ENCODE results near the gene NEGR1. TPM values are rescaled to one million over a fixed set of nuclear protein-coding genes. Genes with fewer than 3 reads are reported as not detected.

The NEGR1 gene
- total RNA-seq, 1 experiment from 2014 or later, result 19.2 TPM

- H3K9me3 Mint-ChIP-seq (ENCODE audit: low read depth, unreplicated experiment), result peaks cover 8% of the 10 kb centered on the region
- no peak overlapping the region for H3K27ac Mint-ChIP-seq (ENCODE audit: unreplicated experiment)
- CTCF ChIA-PET, result no interaction called here
- no peak for DNase-seq
- TF ChIP-seq CTCF (IDR thresholded peaks at IDR 0.05; ENCODE audit: unreplicated experiment), result no peak
- intact Hi-C loops (cut with micrococcal nuclease; ENCODE audit: unreplicated experiment), result no loop called here
- no peaks in the 10 kb centered on the region for H3K4me1 Mint-ChIP-seq (ENCODE audit: low read depth, unreplicated experiment)
- BruUV-seq (replicated peaks), result no TSS peak
- no peaks in the 10 kb centered on the region for H3K27me3 Mint-ChIP-seq (ENCODE audit: unreplicated experiment)
- no peak overlapping the region for H3K4me3 Mint-ChIP-seq (ENCODE audit: low read depth, unreplicated experiment)
- no peaks in the 10 kb centered on the region for H3K36me3 Mint-ChIP-seq (ENCODE audit: insufficient read depth, unreplicated experiment)
Measured at GRCh38 chr1:71618191-71618590, 664.1 kb downstream of the NEGR1 start.

GRCh38 chr1:71610476-71610875 is 671.9 kb downstream of the NEGR1 start:
- BruUV-seq (replicated peaks), result no TSS peak
- no peak overlapping the region for H3K27ac Mint-ChIP-seq (ENCODE audit: unreplicated experiment)
- no peak for DNase-seq
- intact Hi-C loops (cut with micrococcal nuclease; ENCODE audit: unreplicated experiment), result no loop called here
- no peak for TF ChIP-seq CTCF (IDR thresholded peaks at IDR 0.05; ENCODE audit: unreplicated experiment)
- H3K4me3 Mint-ChIP-seq (ENCODE audit: low read depth, unreplicated experiment), result no peak overlapping the region
- H3K27me3 Mint-ChIP-seq (ENCODE audit: unreplicated experiment), result no peaks in the 10 kb centered on the region
- no peaks in the 10 kb centered on the region for H3K4me1 Mint-ChIP-seq (ENCODE audit: low read depth, unreplicated experiment)
- H3K9me3 Mint-ChIP-seq (ENCODE audit: low read depth, unreplicated experiment), result peaks cover 15% of the 10 kb centered on the region
- CTCF ChIA-PET, result no interaction called here
- no peaks in the 10 kb centered on the region for H3K36me3 Mint-ChIP-seq (ENCODE audit: insufficient read depth, unreplicated experiment)

- intact Hi-C loops (cut with micrococcal nuclease; ENCODE audit: unreplicated experiment), result no loop called here
- BruUV-seq (replicated peaks), result no TSS peak
- TF ChIP-seq CTCF (IDR thresholded peaks at IDR 0.05; ENCODE audit: unreplicated experiment), result no peak
- no peak for DNase-seq
- CTCF ChIA-PET, result no interaction called here
- H3K4me3 Mint-ChIP-seq (ENCODE audit: low read depth, unreplicated experiment), result no peak overlapping the region
- peaks cover 3% of the 10 kb centered on the region for H3K9me3 Mint-ChIP-seq (ENCODE audit: low read depth, unreplicated experiment)
- H3K36me3 Mint-ChIP-seq (ENCODE audit: insufficient read depth, unreplicated experiment), result no peaks in the 10 kb centered on the region
- no peaks in the 10 kb centered on the region for H3K4me1 Mint-ChIP-seq (ENCODE audit: low read depth, unreplicated experiment)
- H3K27ac Mint-ChIP-seq (ENCODE audit: unreplicated experiment), result no peak overlapping the region
- no peaks in the 10 kb centered on the region for H3K27me3 Mint-ChIP-seq (ENCODE audit: unreplicated experiment)
Measured at GRCh38 chr1:71603044-71603776, 679.1 kb downstream of the NEGR1 start.

GRCh38 chr1:71600023-71600422 is 682.3 kb downstream of the NEGR1 start:
- no peak overlapping the region for H3K27ac Mint-ChIP-seq (ENCODE audit: unreplicated experiment)
- no peak for TF ChIP-seq CTCF (IDR thresholded peaks at IDR 0.05; ENCODE audit: unreplicated experiment)
- no peaks in the 10 kb centered on the region for H3K4me1 Mint-ChIP-seq (ENCODE audit: low read depth, unreplicated experiment)
- no peak for DNase-seq
- intact Hi-C loops (cut with micrococcal nuclease; ENCODE audit: unreplicated experiment), result no loop called here
- peaks cover 3% of the 10 kb centered on the region for H3K9me3 Mint-ChIP-seq (ENCODE audit: low read depth, unreplicated experiment)
- BruUV-seq (replicated peaks), result no TSS peak
- H3K27me3 Mint-ChIP-seq (ENCODE audit: unreplicated experiment), result no peaks in the 10 kb centered on the region
- no peaks in the 10 kb centered on the region for H3K36me3 Mint-ChIP-seq (ENCODE audit: insufficient read depth, unreplicated experiment)
- H3K4me3 Mint-ChIP-seq (ENCODE audit: low read depth, unreplicated experiment), result no peak overlapping the region
- CTCF ChIA-PET, result no interaction called here

Data from Calu3 (cell line).